Measurements from ENCODE around the gene TXNDC9. TPM values are rescaled to one million over a fixed set of nuclear protein-coding genes. Genes with fewer than 3 reads are reported as not detected.

Gene TXNDC9
- total and polyA plus RNA-seq, 2 experiments from 2014 or later: 34.3 to 48.4 TPM

DNA sequence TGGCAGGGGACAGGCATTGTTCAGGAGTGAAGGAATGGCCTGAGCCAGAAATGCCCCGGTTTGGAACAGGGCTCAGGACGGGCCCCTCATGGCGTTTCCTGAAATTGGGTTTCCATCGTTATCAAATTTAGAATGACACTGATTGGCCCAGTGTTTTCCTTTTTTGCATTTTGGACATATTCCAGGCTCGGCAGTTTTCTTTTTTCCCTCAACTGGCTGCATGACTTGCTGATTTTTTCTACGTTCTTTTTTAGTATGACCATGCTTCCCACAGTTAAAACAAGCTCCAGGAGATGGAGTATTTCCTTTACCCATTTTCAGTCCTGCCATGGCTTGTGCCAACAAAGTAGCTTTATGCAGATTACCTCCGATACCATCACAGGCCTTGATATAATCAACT lies 60.3 kb downstream of the TXNDC9 start:
- no peaks in the 10 kb centered on the region for H3K27me3 ChIP-seq
- H4K20me1 ChIP-seq (ENCODE audit: insufficient read depth, poor library complexity, severe bottlenecking): no peaks in the 10 kb centered on the region
- H3K27ac ChIP-seq: no peak overlapping the region
- H3K9me3 ChIP-seq (ENCODE audit: low read depth): no peaks in the 10 kb centered on the region
- H3K4me1 ChIP-seq (ENCODE audit: insufficient read depth): no peaks in the 10 kb centered on the region
- H3K79me2 ChIP-seq: no peaks in the 10 kb centered on the region
- no peaks in the 10 kb centered on the region for H3K36me3 ChIP-seq (replicated peaks; ENCODE audit: insufficient read depth, low read depth)
- TF ChIP-seq EZH2phosphoT487 (IDR thresholded peaks at IDR 0.05; ENCODE audit: low read depth, severe bottlenecking, unreplicated experiment) (no peak), EZH2 (IDR thresholded peaks at IDR 0.05; ENCODE audit: borderline replicate concordance) (no peak)
- TF ChIP-seq, protein P1, sequence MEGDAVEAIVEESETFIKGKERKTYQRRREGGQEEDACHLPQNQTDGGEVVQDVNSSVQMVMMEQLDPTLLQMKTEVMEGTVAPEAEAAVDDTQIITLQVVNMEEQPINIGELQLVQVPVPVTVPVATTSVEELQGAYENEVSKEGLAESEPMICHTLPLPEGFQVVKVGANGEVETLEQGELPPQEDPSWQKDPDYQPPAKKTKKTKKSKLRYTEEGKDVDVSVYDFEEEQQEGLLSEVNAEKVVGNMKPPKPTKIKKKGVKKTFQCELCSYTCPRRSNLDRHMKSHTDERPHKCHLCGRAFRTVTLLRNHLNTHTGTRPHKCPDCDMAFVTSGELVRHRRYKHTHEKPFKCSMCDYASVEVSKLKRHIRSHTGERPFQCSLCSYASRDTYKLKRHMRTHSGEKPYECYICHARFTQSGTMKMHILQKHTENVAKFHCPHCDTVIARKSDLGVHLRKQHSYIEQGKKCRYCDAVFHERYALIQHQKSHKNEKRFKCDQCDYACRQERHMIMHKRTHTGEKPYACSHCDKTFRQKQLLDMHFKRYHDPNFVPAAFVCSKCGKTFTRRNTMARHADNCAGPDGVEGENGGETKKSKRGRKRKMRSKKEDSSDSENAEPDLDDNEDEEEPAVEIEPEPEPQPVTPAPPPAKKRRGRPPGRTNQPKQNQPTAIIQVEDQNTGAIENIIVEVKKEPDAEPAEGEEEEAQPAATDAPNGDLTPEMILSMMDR (IDR thresholded peaks at IDR 0.05; ENCODE audit: poor library complexity): no peak
- no peak overlapping the region for H2AFZ ChIP-seq
- H3K9me2 ChIP-seq (replicated peaks; ENCODE audit: insufficient read depth): no peaks in the 10 kb centered on the region
- 90% methylated on average over 7 of the region's 7 CpGs for WGBS (ENCODE audit: low lambda C conversion rate, missing lambda C conversion rate)
- no peak overlapping the region for H3K4me3 ChIP-seq
- DNase-seq (ENCODE audit: low spot score): no peak
- H3K4me2 ChIP-seq: no peak overlapping the region

Other genes with a start within 250 kb of the TXNDC9 start
- 5.9 and 10.0 TPM in 2 replicates for gene C2orf15, start 194.6 kb downstream of the TXNDC9 start, total RNA-seq
- gene C2orf15, start 194.6 kb downstream of the TXNDC9 start, polyA plus RNA-seq: 5.8 and 8.9 TPM in 2 replicates
- 8.8 and 14.1 TPM in 2 replicates for gene TSGA10, start 181.4 kb downstream of the TXNDC9 start, total RNA-seq
- 5.2 and 5.7 TPM in 2 replicates for gene TSGA10, start 181.4 kb downstream of the TXNDC9 start, polyA plus RNA-seq
- 5.9 and 6.1 TPM in 2 replicates for gene LIPT1, start 181.4 kb downstream of the TXNDC9 start, total RNA-seq
- 5.8 and 5.9 TPM in 2 replicates for gene LIPT1, start 181.4 kb downstream of the TXNDC9 start, polyA plus RNA-seq
- 41.1 and 44.8 TPM in 2 replicates for gene MITD1, start 155.3 kb downstream of the TXNDC9 start, total RNA-seq
- gene MITD1, start 155.3 kb downstream of the TXNDC9 start, polyA plus RNA-seq: 32.7 and 36.7 TPM in 2 replicates
- 36.6 TPM in 2 replicates for gene MRPL30, start 155.1 kb downstream of the TXNDC9 start, total RNA-seq
- gene MRPL30, start 155.1 kb downstream of the TXNDC9 start, polyA plus RNA-seq: 18.5 and 19.4 TPM in 2 replicates
- gene LYG2, start 80.7 kb downstream of the TXNDC9 start, total RNA-seq: not detected in 2 replicates
- gene LYG2, start 80.7 kb downstream of the TXNDC9 start, polyA plus RNA-seq: not detected in 2 replicates
- gene LYG1, start 35.1 kb downstream of the TXNDC9 start, total RNA-seq: 0.16 and 0.93 TPM in 2 replicates
- 1.9 and 2.4 TPM in 2 replicates for gene LYG1, start 35.1 kb downstream of the TXNDC9 start, polyA plus RNA-seq
- gene EIF5B, start 1.1 kb upstream of the TXNDC9 start, total RNA-seq: 19.1 and 29.7 TPM in 2 replicates
- gene EIF5B, start 1.1 kb upstream of the TXNDC9 start, polyA plus RNA-seq: 18.3 and 24.8 TPM in 2 replicates
- 31.2 and 31.4 TPM in 2 replicates for gene REV1, start 153.7 kb upstream of the TXNDC9 start, total RNA-seq
- 23.9 and 25.9 TPM in 2 replicates for gene REV1, start 153.7 kb upstream of the TXNDC9 start, polyA plus RNA-seq

Data from hepatocyte (in vitro differentiated cells).